Right ventricle myocardium superior (tissue), 1 donor: ENCODE data around the gene CEL. TPM values are rescaled to one million over a fixed set of nuclear protein-coding genes. Genes with fewer than 3 reads are reported as not detected.

Experiments used
- ATAC-seq: fragments of 200-7000 bp; cut with Tn5 transposase; one replicate; pipeline ENCODE4 v1.9.1; 2020; ENCODE audit warnings: mild to moderate bottlenecking; ENCODE audit not compliant: poor library complexity
- DNase-seq: peaks from one replicate; pipeline ENCODE4 v3.0.0-alpha.2; 2020
- intact Hi-C: fragments of 100-400 bp; cut with DNase I; formaldehyde crosslinking; loops from one replicate; pipeline ENCODE4 v1.11.2; 2022
- total RNA-seq: library from RNA; stranded (reverse); fragmentation: NEBNext Ultra II Directional; extraction: Animal tissue kit (Norgen Biotek cat#: 25700); gene quantifications from one replicate; pipeline ENCODE4 v1.2.1, GENCODE V29; 2021
- donor health status: DM: no; HTN: yes; CAD: no; lungs with severe emphysema.

Gene CEL
- total RNA-seq, 1 donor from 2014 or later: 7.3 TPM

DNA sequence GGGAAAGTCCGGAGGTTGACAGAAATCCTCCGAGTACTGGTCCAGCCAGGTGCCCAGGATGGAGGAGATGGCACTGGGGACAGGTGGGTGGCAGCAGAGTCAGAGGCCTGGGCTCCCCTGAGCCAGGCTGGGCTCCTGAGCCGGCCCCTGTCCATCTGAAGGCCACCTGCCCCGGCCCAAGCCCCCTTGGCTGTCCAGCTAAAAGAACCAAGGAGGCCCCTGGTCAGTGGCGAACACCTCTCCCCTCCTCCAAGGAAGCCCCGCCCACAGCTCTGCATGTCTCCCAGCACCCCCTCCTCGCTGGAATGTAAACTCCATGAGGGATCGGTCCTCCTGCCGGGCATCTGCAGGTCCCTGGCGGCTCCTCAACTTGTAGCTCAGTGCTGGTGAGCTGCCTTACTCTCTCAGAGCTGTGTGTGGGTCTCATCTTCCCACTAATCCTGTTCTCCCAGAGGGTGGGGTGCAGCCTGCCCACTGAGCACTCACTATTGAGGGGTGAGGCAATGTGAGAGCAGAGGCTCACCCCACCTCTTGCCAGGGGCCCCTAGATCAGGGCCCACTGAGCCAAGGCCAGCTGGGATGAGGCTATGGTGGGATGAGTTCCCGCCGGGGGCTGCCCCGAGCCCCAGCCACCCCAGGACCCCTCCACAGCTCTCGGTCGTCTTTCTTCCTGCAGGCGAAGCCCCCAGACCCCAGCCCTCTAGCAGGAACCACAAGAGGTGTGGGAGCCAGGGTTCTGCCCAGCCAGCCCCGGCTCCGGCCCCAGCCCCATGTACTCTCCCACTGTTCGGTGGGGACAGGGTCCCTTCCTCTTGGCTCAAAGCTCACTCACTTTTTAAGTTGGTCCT, 47.2 kb downstream of the CEL start:
- DNase-seq: peak; percentile 35
- ATAC-seq: no peak
- intact Hi-C loops: no loop called here

GRCh38 chr9:133109931-133110650, 48.3 kb downstream of the CEL start:
- ATAC-seq (no peak), DNase-seq (peak; percentile 20)
- intact Hi-C loops: no loop called here

DNA sequence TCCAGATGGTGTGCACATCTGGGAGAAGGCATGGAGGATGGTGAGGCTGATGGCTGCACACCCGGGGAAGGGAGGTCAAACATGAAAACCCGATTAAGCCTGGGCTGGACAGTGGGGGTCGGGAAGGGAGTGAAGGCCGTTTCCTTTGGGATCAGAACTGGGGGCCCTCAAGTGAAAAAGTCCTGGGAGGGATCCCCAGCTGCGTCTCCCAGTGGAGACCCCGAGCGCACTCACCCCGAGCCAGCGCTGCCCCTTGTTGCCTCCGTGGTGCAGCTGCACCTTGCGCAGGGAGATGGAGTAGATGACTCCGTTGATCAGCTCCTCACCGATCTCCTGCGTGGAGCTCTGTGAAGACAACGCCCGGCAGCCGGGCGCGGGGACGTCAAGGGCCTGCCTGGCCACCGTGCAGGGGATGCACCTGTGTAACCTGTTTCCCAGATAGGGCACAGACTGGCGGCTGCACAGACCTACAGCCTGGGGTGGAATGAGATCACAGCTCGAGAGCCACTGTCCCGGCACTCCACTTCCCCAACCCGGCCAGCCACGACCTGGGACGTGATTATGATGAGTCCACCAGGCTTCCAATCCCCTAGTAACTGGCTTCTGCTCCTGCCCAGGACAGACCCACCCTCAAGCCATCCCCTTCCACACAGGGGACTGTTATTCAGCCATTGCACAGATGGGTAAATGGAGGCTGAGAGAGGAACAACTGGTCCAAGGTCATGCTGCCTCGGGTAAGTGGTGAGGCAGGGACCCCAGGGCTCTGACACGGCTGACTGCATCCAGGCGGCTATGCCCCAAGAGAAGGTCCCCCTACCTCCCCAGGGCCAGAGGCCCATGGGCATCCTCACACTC, 50.3 kb downstream of the CEL start:
- ATAC-seq (no peak), DNase-seq (peak; percentile 42)
- intact Hi-C loops: no loop called here

GRCh38 chr9:133112663-133113026, 50.9 kb downstream of the CEL start:
- ATAC-seq: no peak
- intact Hi-C loops: no loop called here

GRCh38 chr9:133113163-133113948, 51.6 kb downstream of the CEL start:
- ATAC-seq (no peak), DNase-seq (peak; percentile 78)
- intact Hi-C loops: no loop called here

More at GRCh38 chr9:133112663-133113026, 50.9 kb downstream of the CEL start:
- peak; percentile 70 for DNase-seq

DNA sequence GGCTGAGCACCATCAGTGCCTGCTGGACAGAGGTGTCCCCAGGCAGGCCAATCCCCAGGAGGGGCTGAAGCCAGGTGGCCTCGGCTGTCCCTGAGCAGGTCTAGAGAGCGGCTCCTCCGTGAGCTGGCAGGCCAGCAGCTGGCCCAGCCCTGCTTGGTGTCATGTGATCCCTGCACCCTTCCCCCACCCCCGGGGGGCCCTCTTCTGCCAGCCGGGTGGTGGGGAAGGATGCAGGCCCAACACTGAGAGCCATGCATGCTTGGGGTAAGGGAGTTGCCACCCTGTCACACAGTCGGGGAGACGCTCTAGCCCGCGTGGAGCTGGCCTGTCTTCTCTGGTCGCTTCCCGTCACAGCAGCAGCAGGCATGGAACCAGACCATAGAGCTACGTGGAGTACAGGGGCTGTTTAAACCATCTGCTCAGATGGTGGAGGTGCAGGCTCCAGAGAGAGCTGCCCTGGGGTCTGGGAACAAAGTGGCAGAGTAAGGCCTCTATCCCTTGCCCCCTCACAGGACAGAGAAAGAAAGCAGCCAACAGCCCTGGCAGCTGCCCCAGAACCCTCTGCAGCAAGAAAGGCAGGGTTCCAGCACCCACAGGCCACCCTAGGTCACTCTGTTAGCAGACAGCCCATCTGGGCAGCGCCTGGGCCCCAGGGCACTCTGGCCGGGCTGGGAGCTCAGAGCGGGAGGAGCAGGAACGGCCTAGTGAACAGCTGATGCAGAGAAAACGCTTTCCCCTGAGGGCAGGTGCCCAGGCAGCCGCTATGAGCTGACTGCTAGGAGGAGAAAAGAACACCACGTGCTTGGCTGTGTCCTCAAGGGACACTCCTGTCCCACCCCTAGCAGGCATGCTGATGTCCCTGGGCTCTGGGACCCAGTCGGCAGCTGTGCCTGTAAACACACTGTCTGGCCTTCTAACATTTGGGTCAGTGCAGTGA, 52.4 kb downstream of the CEL start:
- ATAC-seq: peak; percentile 68
- peak; percentile 82 for DNase-seq
- intact Hi-C loops: no loop called here

- ATAC-seq: peak; percentile 9
- DNase-seq: no peak
- intact Hi-C loops: no loop called here
Measured at GRCh38 chr9:133114886-133115603, 53.3 kb downstream of the CEL start.

GRCh38 chr9:133115604-133116345, 54.0 kb downstream of the CEL start:
- DNase-seq (peak; percentile 40), ATAC-seq (no peak)
- intact Hi-C loops: no loop called here

GRCh38 chr9:133116346-133117231, 54.8 kb downstream of the CEL start:
- DNase-seq (peak; percentile 33), ATAC-seq (no peak)
- intact Hi-C loops: no loop called here

- DNase-seq (peak; percentile 86), ATAC-seq (peak; percentile 4)
- intact Hi-C loops: no loop called here
Measured at GRCh38 chr9:133117271-133118178, 55.7 kb downstream of the CEL start.

DNA sequence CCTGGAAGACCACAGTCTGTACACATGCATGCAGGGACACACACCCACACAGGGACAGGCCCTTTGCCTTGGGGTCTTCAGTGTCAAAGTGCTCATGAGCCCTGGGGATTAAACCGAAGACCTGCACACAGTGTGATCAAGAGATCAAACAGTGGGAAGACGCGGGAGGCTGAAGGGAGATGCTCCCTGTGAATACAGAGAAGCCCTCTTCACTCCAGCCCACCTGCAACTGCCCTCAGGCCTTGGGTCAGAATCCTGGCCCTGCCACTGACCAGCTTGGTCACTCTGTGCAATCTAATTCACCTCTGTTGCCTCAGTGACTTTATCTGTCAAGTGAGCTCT, 56.4 kb downstream of the CEL start:
- no peak for ATAC-seq
- no peak for DNase-seq
- intact Hi-C loops: no loop called here

DNA sequence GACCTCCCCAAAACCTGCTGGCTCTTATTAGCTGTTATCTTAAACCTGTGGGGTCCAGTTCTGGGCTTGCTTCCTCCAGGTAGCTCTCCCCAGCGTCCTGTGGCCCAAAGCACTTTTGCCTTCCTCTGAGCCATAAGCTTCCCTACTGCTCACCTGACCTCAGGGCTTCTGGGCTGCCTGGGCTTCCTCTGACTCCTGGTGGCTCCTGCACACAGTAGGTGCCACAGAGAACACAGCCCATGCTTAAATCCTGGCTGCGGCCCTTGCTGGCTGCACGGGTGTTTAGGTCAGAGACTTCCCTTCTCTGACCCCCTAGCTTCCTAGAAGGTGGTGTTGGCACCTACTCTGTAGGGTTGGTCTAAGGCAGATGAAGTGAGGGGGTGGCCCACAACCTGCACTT, 56.8 kb downstream of the CEL start:
- intact Hi-C loops: no loop called here
- ATAC-seq (no peak), DNase-seq (peak; percentile 20)

GRCh38 chr9:133119103-133119845, 57.5 kb downstream of the CEL start:
- ATAC-seq (no peak), DNase-seq (peak; percentile 75)
- intact Hi-C loops: no loop called here
